Endothelial cell of umbilical vein (primary cell): ENCODE measurements around the gene AXIN2. TPM values are rescaled to one million over a fixed set of nuclear protein-coding genes. Genes with fewer than 3 reads are reported as not detected.
"Not testable (repeated sequence)": the region's sequence is repeated elsewhere in the genome, so short reads cannot be mapped to it uniquely, and the experiment has no call there.

Experiments used
- BruUV-seq: library from RNA; stranded (reverse); fragments of 400-500 nt; replicated peaks from 2 replicates; lab custom pipeline; 2021; lab: Mats Ljungman, UMichigan
- CTCF ChIA-PET: fragments of 300-600, 350-600 bp; sonication (Branson Sonifier 250); formaldehyde crosslinking; loops from one replicate; lab custom pipeline; 2021; ENCODE audit warnings: antibody characterized with exemption, inconsistent platforms; lab: Charles Lee
- POLR2A ChIA-PET: fragments of 300-600, 350-600 bp; sonication (Branson Sonifier 250); formaldehyde crosslinking; loops from one replicate; lab custom pipeline; 2021; ENCODE audit warnings: antibody characterized with exemption, inconsistent platforms; lab: Charles Lee
- DNase-seq: peaks from one replicate; pipeline ENCODE4 v3.0.0-alpha.2; 2011; ENCODE audit warnings: low read depth, low spot score
- FAIRE-seq: peaks from 2 replicates; lab custom pipeline; 2011; peaks lifted over from hg19 to GRCh38; lab: Jason Lieb, UNC
- H2AFZ ChIP-seq: 2 replicates; pipeline ENCODE4 v1.6.0; 2012; ENCODE audit warnings: low read depth, low read length, control low read depth, inconsistent platforms
- H3K27ac ChIP-seq: 2 replicates; pipeline ENCODE4 v1.5.1; 2011; ENCODE audit warnings: low read depth, mild to moderate bottlenecking, control low read depth, low read length, moderate library complexity; ENCODE audit not compliant: insufficient read depth
- H3K27me3 ChIP-seq, 2 experiments: 2 replicates each; pipeline versions ENCODE4 v1.6.0 to v1.6.1; 2011; ENCODE audit warnings: low read length in 2 of 2, mixed read lengths in 1 of 2; ENCODE audit not compliant: control insufficient read depth in 2 of 2, insufficient read depth in 2 of 2
- H3K36me3 ChIP-seq, 2 experiments: 2 replicates in 1 of 2; 3 replicates in 1 of 2; pipeline ENCODE4 v1.5.1; 2011; ENCODE audit warnings: low read length in 2 of 2, mild to moderate bottlenecking in 1 of 2, moderate library complexity in 1 of 2; ENCODE audit not compliant: control insufficient read depth in 2 of 2, insufficient read depth in 2 of 2; ENCODE audit errors: extremely low read depth in 1 of 2
- H3K4me1 ChIP-seq: 3 replicates; pipeline ENCODE4 v1.5.1; 2011; ENCODE audit warnings: mild to moderate bottlenecking, low read length; ENCODE audit not compliant: control insufficient read depth, insufficient read depth; ENCODE audit errors: extremely low read depth
- H3K4me2 ChIP-seq: 2 replicates; pipeline ENCODE4 v1.6.1; 2011; ENCODE audit warnings: low read length, control low read depth, mixed read lengths; ENCODE audit not compliant: insufficient read depth
- H3K4me3 ChIP-seq, 3 experiments: fragments of 200-600 bp in 1 of 3; sonication (generic), shearing (Covaris generic) in 1 of 3; replicated peaks in 1 of 3; 2 replicates each; pipeline ENCODE4 v1.5.1; 2011 to 2016; ENCODE audit warnings: control low read depth in 3 of 3, low read length in 3 of 3, mild to moderate bottlenecking in 2 of 3, inconsistent platforms in 1 of 3, low read depth in 1 of 3, moderate library complexity in 1 of 3; ENCODE audit not compliant: insufficient read depth in 1 of 3
- H3K79me2 ChIP-seq: 2 replicates; pipeline ENCODE4 v1.6.0; 2012; ENCODE audit warnings: low read length, inconsistent platforms; ENCODE audit not compliant: control insufficient read depth, insufficient read depth
- H3K9ac ChIP-seq: replicated peaks from 2 replicates; pipeline ENCODE3; 2011; ENCODE audit warnings: low read length, control low read depth; ENCODE audit not compliant: insufficient read depth; ENCODE audit errors: extremely low read depth
- H3K9me1 ChIP-seq: replicated peaks from 3 replicates; pipeline ENCODE4 v1.6.0; 2011; ENCODE audit warnings: mild to moderate bottlenecking, low read length; ENCODE audit not compliant: control insufficient read depth, insufficient read depth; ENCODE audit errors: extremely low read depth
- H3K9me3 ChIP-seq: replicated peaks from 2 replicates; pipeline ENCODE4 v1.5.1; 2012; ENCODE audit warnings: low read length, inconsistent platforms; ENCODE audit not compliant: control insufficient read depth, insufficient read depth
- H4K20me1 ChIP-seq: replicated peaks from 2 replicates; pipeline ENCODE3; 2011; ENCODE audit warnings: mild to moderate bottlenecking, low read length; ENCODE audit not compliant: control insufficient read depth, insufficient read depth; ENCODE audit errors: extremely low read depth
- CTCF ChIP-seq, 2 donors: IDR thresholded peaks; 1 replicate in 1 of 2; 2 replicates in 1 of 2; pipeline ENCODE4 v1.5.1; 2011; ENCODE audit warnings: low read length in 2 of 2, mild to moderate bottlenecking in 2 of 2, moderate library complexity in 2 of 2, control low read depth in 1 of 2, inconsistent platforms in 1 of 2, low read depth in 1 of 2; ENCODE audit not compliant: insufficient read depth in 1 of 2; ENCODE audit errors: extremely low read depth in 1 of 2
- EZH2 ChIP-seq: IDR thresholded peaks from 2 replicates; pipeline ENCODE4 v1.6.1; 2012; ENCODE audit warnings: borderline replicate concordance, low read depth, mild to moderate bottlenecking, moderate library complexity, low read length, inconsistent platforms; ENCODE audit not compliant: severe bottlenecking
- FOS ChIP-seq: IDR thresholded peaks from 2 replicates; pipeline ENCODE4 v1.6.1; 2011; ENCODE audit warnings: mild to moderate bottlenecking, low read length, moderate library complexity, borderline replicate concordance; ENCODE audit not compliant: insufficient read depth
- GATA2 ChIP-seq: IDR thresholded peaks from 2 replicates; pipeline ENCODE4 v1.7.0; 2011; ENCODE audit warnings: low read depth, mild to moderate bottlenecking, moderate library complexity, mixed read lengths, low read length; ENCODE audit not compliant: insufficient read length, insufficient read depth
- JUN ChIP-seq: IDR thresholded peaks from 2 replicates; pipeline ENCODE4 v1.6.1; 2011; ENCODE audit warnings: borderline replicate concordance, low read depth; ENCODE audit not compliant: insufficient read length, insufficient read depth
- MAX ChIP-seq: IDR thresholded peaks from 2 replicates; pipeline ENCODE4 v1.6.1; 2011; ENCODE audit not compliant: insufficient read depth, insufficient read length
- MYC ChIP-seq: IDR thresholded peaks from one replicate; pipeline ENCODE4 v1.6.1; 2011; ENCODE audit warnings: mild to moderate bottlenecking, low read depth, low read length
- POLR2A ChIP-seq: IDR thresholded peaks from 2 replicates; pipeline ENCODE4 v1.6.1; 2012; ENCODE audit warnings: low read depth, mild to moderate bottlenecking, control low read depth, low read length
- POLR2AphosphoS5 ChIP-seq: IDR thresholded peaks from 2 replicates; pipeline ENCODE4 v1.6.1; 2012; ENCODE audit warnings: low read depth, mild to moderate bottlenecking, control low read depth, low read length, moderate library complexity; ENCODE audit not compliant: insufficient read depth
- dilution Hi-C: fragments of 300-500 bp; cut with MboI; formaldehyde crosslinking; loops from one replicate; pipeline ENCODE4 v1.15.0; 2019; ENCODE audit warnings: low sequenced_read_pairs; ENCODE audit not compliant: extremely low pct_ligation_motif_present
- intact Hi-C: fragments of 100-400 bp; cut with micrococcal nuclease; formaldehyde crosslinking; loops from one replicate; pipeline ENCODE4 v1.10.0; 2022
- polyA plus RNA-seq, 4 experiments: library from polyadenylated mRNA; depleted of rRNA in 3 of 4; stranded (reverse) in 3 of 4; unstranded in 1 of 4; fragments of >200 nt; gene quantifications; 2 replicates each; pipeline versions ENCODE4 v1.2.1 to v1.2.3, GENCODE V29; 2011 to 2012; ENCODE audit warnings: missing spikeins in 1 of 4
- total RNA-seq: library from RNA; stranded (reverse); gene quantifications from 2 replicates; pipeline ENCODE4 v1.2.3, GENCODE V29; 2021

The AXIN2 gene
- total and polyA plus RNA-seq, 2 donors (not counting 3 experiments of a cell fraction or from before 2014, with no cell fraction given) = 1.3 to 3.0 TPM

- H3K9me1 ChIP-seq = no peaks in the 10 kb centered on the region
- ChIA-PET CTCF (no interaction called here), POLR2A (no interaction called here)
- no peaks in the 10 kb centered on the region for H4K20me1 ChIP-seq
- DNase-seq (no peak), FAIRE-seq (no peak)
- TF ChIP-seq GATA2 (no peak), POLR2A (no peak), CTCF (IDR thresholded peaks at IDR 0.05; ENCODE audit: extremely low read depth in 1 of 2, insufficient read depth in 1 of 2, low read depth in 1 of 2, low read length in 2 of 2) (no peak), MYC (no peak), MAX (no peak), POLR2AphosphoS5 (no peak), JUN (no peak), FOS (no peak), EZH2 (no peak)
- no peaks in the 10 kb centered on the region for H3K36me3 ChIP-seq
- H3K27ac ChIP-seq = no peak overlapping the region
- H3K4me1 ChIP-seq = no peaks in the 10 kb centered on the region
- H3K9ac ChIP-seq = no peak overlapping the region
- dilution Hi-C loops = no loop called here
- H3K4me3 ChIP-seq = no peak overlapping the region
- no peaks in the 10 kb centered on the region for H3K9me3 ChIP-seq
- H3K79me2 ChIP-seq = no peaks in the 10 kb centered on the region
- H3K4me2 ChIP-seq = no peak overlapping the region
- intact Hi-C loops = no loop called here
- no peak overlapping the region for H2AFZ ChIP-seq
- peaks cover 0 to 2% of the 10 kb centered on the region in 2 experiments for H3K27me3 ChIP-seq
- no TSS peak for BruUV-seq
Measured at GRCh38 chr17:65509032-65509431, 52.4 kb downstream of the AXIN2 start.

- H3K79me2 ChIP-seq, CTCF ChIA-PET, H4K20me1 ChIP-seq, H3K36me3 ChIP-seq, H3K4me3 ChIP-seq, DNase-seq, POLR2A ChIA-PET, FAIRE-seq, H3K4me1 ChIP-seq, H2AFZ ChIP-seq, intact Hi-C loops, dilution Hi-C loops, H3K27ac ChIP-seq, H3K9ac ChIP-seq, H3K9me3 ChIP-seq, H3K9me1 ChIP-seq, BruUV-seq, H3K4me2 ChIP-seq, H3K27me3 ChIP-seq: not testable (repeated sequence)
Measured at GRCh38 chr17:65504673-65505072, 56.8 kb downstream of the AXIN2 start.
